Vagina (tissue), 2 donors: ENCODE measurements around the gene SLC2A4RG. TPM values are rescaled to one million over a fixed set of nuclear protein-coding genes. Genes with fewer than 3 reads are reported as not detected.

Experiments
- DNase-seq, 2 donors: peaks; one replicate each; pipeline ENCODE4 v3.0.0-alpha.2; 2017; ENCODE audit errors: extremely low spot score in 2 of 2
- H3K27ac ChIP-seq: fragments of 200-600 bp; sonication (generic); one replicate; pipeline ENCODE4 v1.5.1; 2019
- H3K27me3 ChIP-seq: fragments of 200-600 bp; sonication (generic); one replicate; pipeline ENCODE4 v1.5.1; 2019
- H3K36me3 ChIP-seq, 2 donors: fragments of 200-600 bp; sonication (generic); one replicate each; pipeline ENCODE4 v1.5.1; 2017 to 2019
- H3K4me1 ChIP-seq: fragments of 200-600 bp; sonication (generic); one replicate; pipeline ENCODE4 v1.5.1; 2019
- H3K4me3 ChIP-seq, 2 donors: fragments of 200-600 bp; sonication (generic); 1 replicate in 1 of 2; 2 replicates in 1 of 2; pipeline ENCODE4 v1.5.1; 2016 to 2019
- H3K9me3 ChIP-seq: fragments of 200-600 bp; sonication (generic); one replicate; pipeline ENCODE4 v1.5.1; 2019
- CTCF ChIP-seq, 3 experiments: fragments of 450-650 bp in 2 of 3; fragments of 200-600 bp in 1 of 3; sonication (generic) in 1 of 3; IDR thresholded peaks; one replicate each; pipeline ENCODE4 v1.5.1; 2017 to 2019; ENCODE audit warnings: antibody characterized with exemption in 3 of 3, mild to moderate bottlenecking in 2 of 3, moderate library complexity in 2 of 3
- POLR2A ChIP-seq, 2 donors: fragments of 450-650 bp; IDR thresholded peaks; one replicate each; pipeline ENCODE4 v1.6.1; 2017; ENCODE audit warnings: antibody characterized with exemption in 2 of 2, mild to moderate bottlenecking in 2 of 2, moderate library complexity in 2 of 2
- POLR2AphosphoS5 ChIP-seq, 2 donors: sonication (generic); formaldehyde crosslinking; IDR thresholded peaks; one replicate each; pipeline ENCODE4 v1.9.0; 2017; ENCODE audit warnings: antibody characterized with exemption in 2 of 2, mild to moderate bottlenecking in 2 of 2, low read depth in 1 of 2; ENCODE audit not compliant: insufficient read depth in 1 of 2
- intact Hi-C: fragments of 100-400 bp; cut with DNase I; formaldehyde crosslinking; loops from one replicate; pipeline ENCODE4 v1.15.1; 2023
- total RNA-seq: library from RNA; depleted of rRNA; stranded (reverse); fragments of >200 nt; gene quantifications from one replicate; pipeline ENCODE4 v1.2.3, GENCODE V29; 2016

Gene SLC2A4RG
- total RNA-seq, 1 donor from 2014 or later, result 33.1 TPM

GRCh38 chr20:63755933-63756647 is 16.5 kb downstream of the SLC2A4RG start:
- Histone ChIP-seq H3K36me3 (no peaks in the 10 kb centered on the region), H3K4me1 (no peaks in the 10 kb centered on the region), H3K4me3 (no peak overlapping the region), H3K27me3 (no peaks in the 10 kb centered on the region), H3K9me3 (no peaks in the 10 kb centered on the region), H3K27ac (no peak overlapping the region)
- intact Hi-C loops, result no loop called here
- DNase-seq, result no peak
- TF ChIP-seq CTCF (IDR thresholded peaks at IDR 0.05) (no peak), POLR2A (IDR thresholded peaks at IDR 0.05) (no peak), POLR2AphosphoS5 (IDR thresholded peaks at IDR 0.05; ENCODE audit: insufficient read depth in 1 of 2, low read depth in 1 of 2) (no peak)

- intact Hi-C loops, result no loop called here
- TF ChIP-seq CTCF (IDR thresholded peaks at IDR 0.05) (no peak), POLR2AphosphoS5 (IDR thresholded peaks at IDR 0.05; ENCODE audit: insufficient read depth in 1 of 2, low read depth in 1 of 2) (no peak), POLR2A (IDR thresholded peaks at IDR 0.05) (no peak)
- no peak for DNase-seq
- Histone ChIP-seq H3K4me1 (no peaks in the 10 kb centered on the region), H3K9me3 (no peaks in the 10 kb centered on the region), H3K4me3 (no peak overlapping the region), H3K27ac (no peak overlapping the region), H3K36me3 (no peaks in the 10 kb centered on the region), H3K27me3 (no peaks in the 10 kb centered on the region)
Observed at GRCh38 chr20:63756648-63756991, 17.0 kb downstream of the SLC2A4RG start.

- Histone ChIP-seq H3K27me3 (no peaks in the 10 kb centered on the region), H3K4me1 (no peaks in the 10 kb centered on the region), H3K4me3 (no peak overlapping the region), H3K27ac (no peak overlapping the region), H3K9me3 (no peaks in the 10 kb centered on the region), H3K36me3 (no peaks in the 10 kb centered on the region)
- intact Hi-C loops, result no loop called here
- TF ChIP-seq POLR2A (IDR thresholded peaks at IDR 0.05) (no peak), CTCF (IDR thresholded peaks at IDR 0.05) (no peak), POLR2AphosphoS5 (IDR thresholded peaks at IDR 0.05; ENCODE audit: insufficient read depth in 1 of 2, low read depth in 1 of 2) (no peak)
- no peak for DNase-seq
Observed at GRCh38 chr20:63758152-63758551, 18.6 kb downstream of the SLC2A4RG start.

- Histone ChIP-seq H3K36me3 (no peaks in the 10 kb centered on the region), H3K9me3 (no peaks in the 10 kb centered on the region), H3K27me3 (no peaks in the 10 kb centered on the region), H3K4me3 (no peak overlapping the region), H3K4me1 (no peaks in the 10 kb centered on the region), H3K27ac (no peak overlapping the region)
- TF ChIP-seq POLR2AphosphoS5 (IDR thresholded peaks at IDR 0.05; ENCODE audit: insufficient read depth in 1 of 2, low read depth in 1 of 2), result no peak
- no peak for TF ChIP-seq POLR2A (IDR thresholded peaks at IDR 0.05)
- no peak for TF ChIP-seq CTCF (IDR thresholded peaks at IDR 0.05)
- DNase-seq, result no peak
- intact Hi-C loops, result no loop called here
Observed at GRCh38 chr20:63759377-63759901, 19.9 kb downstream of the SLC2A4RG start.
